ENCODE results near the gene DGCR8.

The DGCR8 gene

GRCh38 chr22:20079745-20080444, at the start of gene DGCR8:
DGCR8 (plus strand) TSS chr22:20080241; CDS start chr22:20085964, 5,723 bp downstream.
- Histone ChIP-seq H3K9ac (ENCODE audit: low read length) (peak within 1 kb of the TSS; percentile 90), H3K27me3 (ENCODE audit: control insufficient read depth in 1 of 2, insufficient read depth in 2 of 2, low read length in 2 of 2) (no peaks in the 10 kb centered on the region), H3K9me3 (ENCODE audit: low read length) (no peaks in the 10 kb centered on the region), H3K36me3 (ENCODE audit: insufficient read depth, low read length) (no peaks in the 10 kb centered on the region), H3K4me1 (ENCODE audit: insufficient read depth, low read length) (peaks cover 38% of the 10 kb centered on the region), H3K27ac (ENCODE audit: low read depth, low read length) (peak within 1 kb of the TSS; percentile 75), H3K4me3 (ENCODE audit: low read depth in 1 of 2, low read length in 2 of 2) (peak within 1 kb of the TSS; percentile 76 to 91)

DNA sequence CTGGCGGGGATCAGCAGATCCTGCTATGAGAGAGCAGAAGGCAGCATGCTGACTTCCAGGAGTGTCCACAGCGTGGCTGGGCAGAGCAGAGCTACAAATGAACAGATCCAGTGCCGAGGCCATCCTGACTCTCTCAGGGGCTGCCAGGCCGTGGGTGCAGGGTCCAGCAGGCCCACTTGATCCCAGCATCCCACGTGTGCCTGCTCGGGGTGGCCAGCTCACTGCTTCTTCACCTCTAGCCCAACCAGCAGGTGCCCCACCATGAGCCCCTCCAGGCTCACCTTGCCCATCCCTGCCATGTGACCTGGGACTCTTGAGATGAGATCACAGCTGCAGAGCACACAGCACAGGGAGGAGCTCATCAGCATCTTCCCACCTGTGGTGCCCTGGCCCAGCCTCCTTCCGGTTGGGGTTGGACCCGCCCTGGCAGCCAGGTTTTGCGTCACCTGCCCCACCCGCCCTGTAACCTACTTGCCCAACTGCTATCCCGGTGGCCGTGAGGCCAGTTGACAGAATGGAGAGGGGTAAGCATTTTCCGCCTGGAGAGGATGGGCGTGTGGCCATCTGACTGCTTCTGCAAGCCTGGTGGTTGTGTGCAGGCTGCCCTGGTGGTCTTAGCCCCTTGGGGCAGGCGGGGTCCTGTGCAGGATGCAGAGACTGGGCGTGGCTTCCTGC, 48.2 kb upstream of the DGCR8 start:
- Histone ChIP-seq H3K36me3 (ENCODE audit: insufficient read depth, low read length) (peaks cover 5% of the 10 kb centered on the region), H3K27me3 (ENCODE audit: control insufficient read depth in 1 of 2, insufficient read depth in 2 of 2, low read length in 2 of 2) (no peaks in the 10 kb centered on the region), H3K4me1 (ENCODE audit: insufficient read depth, low read length) (peaks cover 12% of the 10 kb centered on the region), H3K4me3 (ENCODE audit: low read depth in 1 of 2, low read length in 2 of 2) (no peak overlapping the region), H3K27ac (ENCODE audit: low read depth, low read length) (no peak overlapping the region), H3K9me3 (ENCODE audit: low read length) (no peaks in the 10 kb centered on the region), H3K9ac (ENCODE audit: low read length) (no peak overlapping the region)

GRCh38 chr22:20032407-20032991, 47.5 kb upstream of the DGCR8 start:
- H3K9me3 ChIP-seq (ENCODE audit: low read length) = no peaks in the 10 kb centered on the region
- no peak overlapping the region for H3K4me3 ChIP-seq (ENCODE audit: low read depth in 1 of 2, low read length in 2 of 2)
- peaks cover 11% of the 10 kb centered on the region for H3K36me3 ChIP-seq (ENCODE audit: insufficient read depth, low read length)
- no peaks in the 10 kb centered on the region for H3K27me3 ChIP-seq (ENCODE audit: control insufficient read depth in 1 of 2, insufficient read depth in 2 of 2, low read length in 2 of 2)
- H3K9ac ChIP-seq (ENCODE audit: low read length) = no peak overlapping the region
- no peak overlapping the region for H3K27ac ChIP-seq (ENCODE audit: low read depth, low read length)
- peaks cover 12% of the 10 kb centered on the region for H3K4me1 ChIP-seq (ENCODE audit: insufficient read depth, low read length)

DNA sequence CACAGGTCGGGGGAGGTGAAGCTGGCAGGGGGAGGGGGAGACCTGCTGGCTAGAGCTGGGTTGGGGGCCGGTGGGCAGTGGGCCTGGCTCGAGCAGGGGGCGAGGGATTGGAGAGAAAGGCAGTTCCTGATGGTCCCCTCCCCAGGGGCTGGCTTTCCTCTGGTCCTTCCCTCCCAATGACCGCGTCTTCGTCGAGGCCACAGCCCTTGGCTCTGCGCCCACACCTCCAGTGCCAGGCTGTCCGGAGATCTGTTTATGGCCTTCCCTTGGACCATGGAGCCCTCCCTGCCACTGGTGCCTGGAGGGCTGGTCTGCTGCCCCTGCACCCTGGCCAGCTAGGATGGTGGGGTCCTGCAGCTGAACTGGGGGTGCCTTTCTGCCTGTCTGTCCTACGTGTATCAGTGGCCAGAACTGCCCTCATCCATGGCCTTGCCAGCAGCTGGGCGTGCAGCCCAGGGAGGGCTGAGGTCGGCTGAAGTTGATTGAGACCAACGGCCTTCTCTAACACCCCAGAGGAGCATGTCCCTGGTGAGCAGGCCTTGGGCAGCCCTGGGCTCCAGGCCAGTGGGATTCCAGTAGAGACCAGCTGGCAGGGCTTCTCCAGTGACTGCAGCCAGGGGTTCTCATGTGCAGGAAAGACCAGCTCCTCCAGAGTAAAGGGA, 46.9 kb upstream of the DGCR8 start:
- H3K4me1 ChIP-seq (ENCODE audit: insufficient read depth, low read length) = peaks cover 12% of the 10 kb centered on the region
- H3K9me3 ChIP-seq (ENCODE audit: low read length) = no peaks in the 10 kb centered on the region
- no peak overlapping the region for H3K9ac ChIP-seq (ENCODE audit: low read length)

DNA sequence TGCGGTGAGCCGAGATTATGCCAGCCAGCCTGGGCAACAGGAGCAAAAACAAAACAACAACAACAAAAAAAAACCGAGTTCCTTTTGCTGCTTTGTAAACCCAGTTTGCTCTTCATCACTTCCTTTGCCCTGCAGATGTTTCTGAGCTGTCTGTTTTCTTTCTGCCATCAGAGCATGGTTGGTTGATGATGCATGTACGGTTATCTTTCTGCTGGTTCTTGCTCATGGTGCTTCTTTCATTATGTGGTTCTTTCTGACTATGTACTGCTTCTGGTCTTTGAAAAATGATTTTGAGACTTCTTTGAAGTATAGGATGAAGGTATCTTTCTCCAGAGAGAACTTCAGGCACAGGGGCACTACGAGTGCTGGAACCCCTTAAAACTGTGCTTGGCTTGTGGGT, 45.9 kb upstream of the DGCR8 start:
- Histone ChIP-seq H3K9me3 (ENCODE audit: low read length) (no peaks in the 10 kb centered on the region), H3K4me3 (ENCODE audit: low read depth in 1 of 2, low read length in 2 of 2) (no peak overlapping the region), H3K4me1 (ENCODE audit: insufficient read depth, low read length) (peaks cover 12% of the 10 kb centered on the region), H3K36me3 (ENCODE audit: insufficient read depth, low read length) (peaks cover 11% of the 10 kb centered on the region), H3K9ac (ENCODE audit: low read length) (no peak overlapping the region), H3K27me3 (ENCODE audit: control insufficient read depth in 1 of 2, insufficient read depth in 2 of 2, low read length in 2 of 2) (no peaks in the 10 kb centered on the region), H3K27ac (ENCODE audit: low read depth, low read length) (no peak overlapping the region)

More for the DNA sequence above, 46.9 kb upstream of the DGCR8 start:
- no peak overlapping the region for H3K27ac ChIP-seq (ENCODE audit: low read depth, low read length)
- H3K27me3 ChIP-seq (ENCODE audit: control insufficient read depth in 1 of 2, insufficient read depth in 2 of 2, low read length in 2 of 2) = no peaks in the 10 kb centered on the region
- peaks cover 11% of the 10 kb centered on the region for H3K36me3 ChIP-seq (ENCODE audit: insufficient read depth, low read length)
- H3K4me3 ChIP-seq (ENCODE audit: low read depth in 1 of 2, low read length in 2 of 2) = no peak overlapping the region

- no peak overlapping the region for H3K9ac ChIP-seq (ENCODE audit: low read length)
- H3K36me3 ChIP-seq (ENCODE audit: insufficient read depth, low read length) = peaks cover 11% of the 10 kb centered on the region
- H3K4me1 ChIP-seq (ENCODE audit: insufficient read depth, low read length) = peaks cover 12% of the 10 kb centered on the region
- H3K4me3 ChIP-seq (ENCODE audit: low read depth in 1 of 2, low read length in 2 of 2) = no peak overlapping the region
- H3K9me3 ChIP-seq (ENCODE audit: low read length) = no peaks in the 10 kb centered on the region
- H3K27me3 ChIP-seq (ENCODE audit: control insufficient read depth in 1 of 2, insufficient read depth in 2 of 2, low read length in 2 of 2) = no peaks in the 10 kb centered on the region
- H3K27ac ChIP-seq (ENCODE audit: low read depth, low read length) = no peak overlapping the region
Observed at GRCh38 chr22:20035375-20036083, 44.5 kb upstream of the DGCR8 start.

GRCh38 chr22:20036084-20036482, 44.0 kb upstream of the DGCR8 start:
- H3K36me3 ChIP-seq (ENCODE audit: insufficient read depth, low read length) = peaks cover 11% of the 10 kb centered on the region
- H3K9ac ChIP-seq (ENCODE audit: low read length) = no peak overlapping the region
- no peak overlapping the region for H3K27ac ChIP-seq (ENCODE audit: low read depth, low read length)
- H3K4me3 ChIP-seq (ENCODE audit: low read depth in 1 of 2, low read length in 2 of 2) = no peak overlapping the region
- H3K9me3 ChIP-seq (ENCODE audit: low read length) = no peaks in the 10 kb centered on the region
- H3K27me3 ChIP-seq (ENCODE audit: control insufficient read depth in 1 of 2, insufficient read depth in 2 of 2, low read length in 2 of 2) = no peaks in the 10 kb centered on the region
- peaks cover 12% of the 10 kb centered on the region for H3K4me1 ChIP-seq (ENCODE audit: insufficient read depth, low read length)

GRCh38 chr22:20036535-20037392, 43.3 kb upstream of the DGCR8 start:
- Histone ChIP-seq H3K36me3 (ENCODE audit: insufficient read depth, low read length) (peaks cover 11% of the 10 kb centered on the region), H3K27ac (ENCODE audit: low read depth, low read length) (no peak overlapping the region), H3K27me3 (ENCODE audit: control insufficient read depth in 1 of 2, insufficient read depth in 2 of 2, low read length in 2 of 2) (no peaks in the 10 kb centered on the region), H3K4me1 (ENCODE audit: insufficient read depth, low read length) (peaks cover 12% of the 10 kb centered on the region), H3K9ac (ENCODE audit: low read length) (no peak overlapping the region), H3K9me3 (ENCODE audit: low read length) (no peaks in the 10 kb centered on the region), H3K4me3 (ENCODE audit: low read depth in 1 of 2, low read length in 2 of 2) (no peak overlapping the region)

GRCh38 chr22:20037419-20037818, 42.6 kb upstream of the DGCR8 start:
- Histone ChIP-seq H3K9me3 (ENCODE audit: low read length) (no peaks in the 10 kb centered on the region), H3K27me3 (ENCODE audit: control insufficient read depth in 1 of 2, insufficient read depth in 2 of 2, low read length in 2 of 2) (no peaks in the 10 kb centered on the region), H3K9ac (ENCODE audit: low read length) (no peak overlapping the region), H3K36me3 (ENCODE audit: insufficient read depth, low read length) (peaks cover 11% of the 10 kb centered on the region), H3K27ac (ENCODE audit: low read depth, low read length) (no peak overlapping the region), H3K4me1 (ENCODE audit: insufficient read depth, low read length) (peaks cover 12% of the 10 kb centered on the region), H3K4me3 (ENCODE audit: low read depth in 1 of 2, low read length in 2 of 2) (no peak overlapping the region)

GRCh38 chr22:20038574-20038973, 41.5 kb upstream of the DGCR8 start:
- Histone ChIP-seq H3K36me3 (ENCODE audit: insufficient read depth, low read length) (peaks cover 11% of the 10 kb centered on the region), H3K9ac (ENCODE audit: low read length) (no peak overlapping the region), H3K4me3 (ENCODE audit: low read depth in 1 of 2, low read length in 2 of 2) (no peak overlapping the region), H3K27ac (ENCODE audit: low read depth, low read length) (no peak overlapping the region), H3K9me3 (ENCODE audit: low read length) (no peaks in the 10 kb centered on the region), H3K27me3 (ENCODE audit: control insufficient read depth in 1 of 2, insufficient read depth in 2 of 2, low read length in 2 of 2) (no peaks in the 10 kb centered on the region), H3K4me1 (ENCODE audit: insufficient read depth, low read length) (peaks cover under 1% of the 10 kb centered on the region)
